SK-N-SH treated with all-trans-retinoic acid at 6 μM for 48 hours (cell line): Measurements from ENCODE around the gene PPIP5K2.

Experiments
- ATAC-seq: fragments of 200-7000 bp; cut with Tn5 transposase; 3 replicates; pipeline ENCODE4 v1.9.1; 2020; ENCODE audit warnings: mild to moderate bottlenecking, moderate library complexity
- ARNTL ChIP-seq: fragments of 450-650 bp; formaldehyde crosslinking; IDR thresholded peaks from 2 replicates; pipeline ENCODE4 v1.5.0; 2020; ENCODE audit warnings: low read depth, mild to moderate bottlenecking, moderate library complexity, borderline replicate concordance
- BACH2 ChIP-seq: fragments of 250-450 bp; sonication (Bioruptor Pico); IDR thresholded peaks from 2 replicates; pipeline ENCODE4 v1.9.0; 2021; ENCODE audit warnings: mild to moderate bottlenecking, borderline replicate concordance
- CSDC2 ChIP-seq: fragments of 250-450 bp; sonication (Bioruptor Pico); IDR thresholded peaks from 2 replicates; pipeline ENCODE4 v1.5.0; 2020; ENCODE audit warnings: mild to moderate bottlenecking, moderate library complexity
- ESRRG ChIP-seq: fragments of 250-450 bp; sonication (Bioruptor Pico); IDR thresholded peaks from 2 replicates; pipeline ENCODE4 v1.6.1; 2021; ENCODE audit warnings: mild to moderate bottlenecking
- GLIS3 ChIP-seq: fragments of 250-450 bp; sonication (Bioruptor Pico); IDR thresholded peaks from 2 replicates; pipeline ENCODE4 v1.5.0; 2020; ENCODE audit warnings: mild to moderate bottlenecking, moderate library complexity
- ISL1 ChIP-seq: fragments of 250-450 bp; sonication (Bioruptor Pico); IDR thresholded peaks from 2 replicates; pipeline ENCODE4 v2.1.2; 2022; ENCODE audit warnings: mild to moderate bottlenecking, moderate library complexity
- OSR1 ChIP-seq: fragments of 250-450 bp; sonication (Bioruptor Pico); IDR thresholded peaks from 2 replicates; pipeline ENCODE4 v1.8.0; 2022; ENCODE audit warnings: moderate library complexity, mild to moderate bottlenecking, inconsistent platforms
- PPARA ChIP-seq: fragments of 250-450 bp; sonication (Bioruptor Pico); IDR thresholded peaks from 2 replicates; pipeline ENCODE4 v1.5.0; 2020; ENCODE audit warnings: mild to moderate bottlenecking, borderline replicate concordance
- RARB ChIP-seq: fragments of 250-450 bp; sonication (Bioruptor Pico); IDR thresholded peaks from 2 replicates; pipeline ENCODE4 v1.8.0; 2021; ENCODE audit warnings: mild to moderate bottlenecking, moderate library complexity
- SNAI2 ChIP-seq: fragments of 250-450 bp; sonication (Bioruptor Pico); IDR thresholded peaks from 2 replicates; pipeline ENCODE4 v1.5.0; 2020; ENCODE audit warnings: mild to moderate bottlenecking, moderate library complexity
- TCF4 ChIP-seq: fragments of 250-450 bp; sonication (Bioruptor Pico); IDR thresholded peaks from 2 replicates; pipeline ENCODE4 v1.8.0; 2021; ENCODE audit warnings: mild to moderate bottlenecking, moderate library complexity, borderline replicate concordance
- TOX ChIP-seq: fragments of 250-450 bp; sonication (Bioruptor Pico); IDR thresholded peaks from 2 replicates; pipeline ENCODE4 v1.8.0; 2021; ENCODE audit warnings: mild to moderate bottlenecking, moderate library complexity, borderline replicate concordance
- ZFP3 ChIP-seq: fragments of 250-450 bp; sonication (Bioruptor Pico); IDR thresholded peaks from 2 replicates; pipeline ENCODE4 v1.5.0; 2020; ENCODE audit warnings: mild to moderate bottlenecking, moderate library complexity
- ZFP30 ChIP-seq: fragments of 450-650 bp; formaldehyde crosslinking; IDR thresholded peaks from 2 replicates; pipeline ENCODE4 v1.5.0; 2022; ENCODE audit warnings: mild to moderate bottlenecking, moderate library complexity
- ZNF565 ChIP-seq: fragments of 450-650 bp; formaldehyde crosslinking; conservative IDR thresholded peaks from 2 replicates; pipeline ENCODE4 v1.5.0; 2020; ENCODE audit warnings: low read depth, mild to moderate bottlenecking, moderate library complexity
- ZNF70 ChIP-seq: fragments of 450-650 bp; formaldehyde crosslinking; IDR thresholded peaks from 2 replicates; pipeline ENCODE4 v1.5.0; 2020; ENCODE audit warnings: mild to moderate bottlenecking, moderate library complexity
- ZNF8 ChIP-seq: fragments of 450-650 bp; formaldehyde crosslinking; IDR thresholded peaks from 2 replicates; pipeline ENCODE4 v1.5.0; 2020; ENCODE audit warnings: mild to moderate bottlenecking, moderate library complexity
- TF ChIP-seq, protein P1 (sequence below): fragments of 250-450 bp; sonication (Bioruptor Pico); IDR thresholded peaks from 2 replicates; pipeline ENCODE4 v1.5.1; 2021; ENCODE audit warnings: mild to moderate bottlenecking, moderate library complexity
- TF ChIP-seq, protein P2 (sequence below): fragments of 250-450 bp; sonication (Bioruptor Pico); IDR thresholded peaks from 2 replicates; pipeline ENCODE4 v1.8.0; 2021; ENCODE audit warnings: low read depth, mild to moderate bottlenecking, moderate library complexity, borderline replicate concordance
- TF ChIP-seq, protein P3 (sequence below): fragments of 250-450 bp; sonication (Bioruptor Pico); IDR thresholded peaks from 2 replicates; pipeline ENCODE4 v1.5.1; 2020; ENCODE audit warnings: low read depth, mild to moderate bottlenecking, moderate library complexity
- TF ChIP-seq, protein P4 (sequence below): fragments of 250-450 bp; sonication (Bioruptor Pico); IDR thresholded peaks from 2 replicates; pipeline ENCODE4 v1.8.0; 2020; ENCODE audit warnings: mild to moderate bottlenecking, moderate library complexity, borderline replicate concordance
- TF ChIP-seq, protein P5 (sequence below): fragments of 250-450 bp; sonication (Bioruptor Pico); IDR thresholded peaks from 2 replicates; pipeline ENCODE4 v1.5.0; 2020; ENCODE audit warnings: mild to moderate bottlenecking, moderate library complexity

The PPIP5K2 gene

DNA sequence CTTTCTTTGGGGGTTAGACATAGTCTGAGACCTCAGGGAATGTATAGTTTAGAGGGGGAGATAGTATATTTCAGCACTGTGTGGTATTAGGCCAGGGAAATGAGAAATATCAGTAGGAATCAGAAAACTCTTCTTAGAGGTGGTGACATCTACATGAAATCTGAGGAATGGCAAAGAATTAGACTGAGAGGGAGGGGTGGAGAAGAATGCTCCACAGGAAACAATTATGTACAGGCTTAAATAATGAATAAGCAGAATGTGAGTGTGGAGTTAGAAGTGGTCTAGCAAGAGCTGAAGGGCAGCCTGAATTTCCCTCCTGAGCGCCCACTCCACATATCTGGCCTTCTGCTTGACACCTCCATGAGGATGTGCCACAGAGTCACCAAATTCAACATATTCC lies 134.8 kb downstream of the PPIP5K2 start:
- ATAC-seq, result no peak
- no peak for TF ChIP-seq SNAI2 (CRISPR knock-in tag)
- TF ChIP-seq, protein P1, sequence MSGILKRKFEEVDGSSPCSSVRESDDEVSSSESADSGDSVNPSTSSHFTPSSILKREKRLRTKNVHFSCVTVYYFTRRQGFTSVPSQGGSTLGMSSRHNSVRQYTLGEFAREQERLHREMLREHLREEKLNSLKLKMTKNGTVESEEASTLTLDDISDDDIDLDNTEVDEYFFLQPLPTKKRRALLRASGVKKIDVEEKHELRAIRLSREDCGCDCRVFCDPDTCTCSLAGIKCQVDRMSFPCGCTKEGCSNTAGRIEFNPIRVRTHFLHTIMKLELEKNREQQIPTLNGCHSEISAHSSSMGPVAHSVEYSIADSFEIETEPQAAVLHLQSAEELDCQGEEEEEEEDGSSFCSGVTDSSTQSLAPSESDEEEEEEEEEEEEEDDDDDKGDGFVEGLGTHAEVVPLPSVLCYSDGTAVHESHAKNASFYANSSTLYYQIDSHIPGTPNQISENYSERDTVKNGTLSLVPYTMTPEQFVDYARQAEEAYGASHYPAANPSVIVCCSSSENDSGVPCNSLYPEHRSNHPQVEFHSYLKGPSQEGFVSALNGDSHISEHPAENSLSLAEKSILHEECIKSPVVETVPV (CRISPR knock-in tag), result no peak
- no peak for TF ChIP-seq ARNTL (CRISPR knock-in tag)
- TF ChIP-seq ZNF70 (CRISPR knock-in tag), result no peak
- no peak for TF ChIP-seq TCF4
- TF ChIP-seq ISL1 (CRISPR knock-in tag), result no peak
- no peak for TF ChIP-seq PPARA (CRISPR knock-in tag)
- no peak for TF ChIP-seq BACH2 (CRISPR knock-in tag)
- TF ChIP-seq ESRRG, result no peak
- no peak for TF ChIP-seq ZNF8 (CRISPR knock-in tag)
- TF ChIP-seq, protein P2, sequence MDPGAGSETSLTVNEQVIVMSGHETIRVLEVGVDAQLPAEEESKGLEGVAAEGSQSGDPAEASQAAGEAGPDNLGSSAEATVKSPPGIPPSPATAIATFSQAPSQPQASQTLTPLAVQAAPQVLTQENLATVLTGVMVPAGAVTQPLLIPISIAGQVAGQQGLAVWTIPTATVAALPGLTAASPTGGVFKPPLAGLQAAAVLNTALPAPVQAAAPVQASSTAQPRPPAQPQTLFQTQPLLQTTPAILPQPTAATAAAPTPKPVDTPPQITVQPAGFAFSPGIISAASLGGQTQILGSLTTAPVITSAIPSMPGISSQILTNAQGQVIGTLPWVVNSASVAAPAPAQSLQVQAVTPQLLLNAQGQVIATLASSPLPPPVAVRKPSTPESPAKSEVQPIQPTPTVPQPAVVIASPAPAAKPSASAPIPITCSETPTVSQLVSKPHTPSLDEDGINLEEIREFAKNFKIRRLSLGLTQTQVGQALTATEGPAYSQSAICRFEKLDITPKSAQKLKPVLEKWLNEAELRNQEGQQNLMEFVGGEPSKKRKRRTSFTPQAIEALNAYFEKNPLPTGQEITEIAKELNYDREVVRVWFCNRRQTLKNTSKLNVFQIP, result no peak
- TF ChIP-seq RARB, result no peak
- TF ChIP-seq ZNF565 (CRISPR knock-in tag), result no peak

DNA sequence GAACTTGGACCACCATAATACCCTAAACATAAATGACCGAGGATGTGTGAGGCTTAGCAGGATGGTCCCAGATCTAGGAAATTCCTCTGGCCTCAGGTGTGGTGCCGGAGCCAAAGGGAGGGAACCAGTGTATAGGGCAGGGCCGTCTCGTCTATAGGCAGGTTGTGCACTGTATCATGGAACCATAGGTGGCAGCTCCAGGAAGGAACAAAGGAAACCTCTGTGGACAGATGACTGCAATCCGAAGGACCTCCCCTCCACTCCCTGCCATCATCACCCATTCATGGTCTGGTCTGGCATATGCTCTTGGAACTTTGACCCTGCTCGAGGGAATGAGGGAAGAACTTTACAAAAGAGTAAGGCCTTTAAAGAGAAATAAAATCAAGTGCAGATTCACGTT lies 135.6 kb downstream of the PPIP5K2 start:
- no peak for TF ChIP-seq GLIS3 (CRISPR knock-in tag)
- TF ChIP-seq, protein P1 (CRISPR knock-in tag), result no peak
- TF ChIP-seq ZFP30, result no peak
- TF ChIP-seq, protein P3, sequence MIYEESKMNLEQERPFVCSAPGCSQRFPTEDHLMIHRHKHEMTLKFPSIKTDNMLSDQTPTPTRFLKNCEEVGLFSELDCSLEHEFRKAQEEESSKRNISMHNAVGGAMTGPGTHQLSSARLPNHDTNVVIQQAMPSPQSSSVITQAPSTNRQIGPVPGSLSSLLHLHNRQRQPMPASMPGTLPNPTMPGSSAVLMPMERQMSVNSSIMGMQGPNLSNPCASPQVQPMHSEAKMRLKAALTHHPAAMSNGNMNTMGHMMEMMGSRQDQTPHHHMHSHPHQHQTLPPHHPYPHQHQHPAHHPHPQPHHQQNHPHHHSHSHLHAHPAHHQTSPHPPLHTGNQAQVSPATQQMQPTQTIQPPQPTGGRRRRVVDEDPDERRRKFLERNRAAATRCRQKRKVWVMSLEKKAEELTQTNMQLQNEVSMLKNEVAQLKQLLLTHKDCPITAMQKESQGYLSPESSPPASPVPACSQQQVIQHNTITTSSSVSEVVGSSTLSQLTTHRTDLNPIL (CRISPR knock-in tag), result no peak
- TF ChIP-seq ARNTL (CRISPR knock-in tag), result no peak
- no peak for TF ChIP-seq PPARA (CRISPR knock-in tag)
- TF ChIP-seq, protein P2, result no peak
- TF ChIP-seq RARB, result no peak
- no peak for TF ChIP-seq ISL1 (CRISPR knock-in tag)
- no peak for TF ChIP-seq TOX (CRISPR knock-in tag)
- no peak for TF ChIP-seq ZNF8 (CRISPR knock-in tag)
- TF ChIP-seq ZNF70 (CRISPR knock-in tag), result no peak
- TF ChIP-seq ZNF565 (CRISPR knock-in tag), result no peak
- no peak for TF ChIP-seq OSR1 (CRISPR knock-in tag)
- TF ChIP-seq, protein P4, sequence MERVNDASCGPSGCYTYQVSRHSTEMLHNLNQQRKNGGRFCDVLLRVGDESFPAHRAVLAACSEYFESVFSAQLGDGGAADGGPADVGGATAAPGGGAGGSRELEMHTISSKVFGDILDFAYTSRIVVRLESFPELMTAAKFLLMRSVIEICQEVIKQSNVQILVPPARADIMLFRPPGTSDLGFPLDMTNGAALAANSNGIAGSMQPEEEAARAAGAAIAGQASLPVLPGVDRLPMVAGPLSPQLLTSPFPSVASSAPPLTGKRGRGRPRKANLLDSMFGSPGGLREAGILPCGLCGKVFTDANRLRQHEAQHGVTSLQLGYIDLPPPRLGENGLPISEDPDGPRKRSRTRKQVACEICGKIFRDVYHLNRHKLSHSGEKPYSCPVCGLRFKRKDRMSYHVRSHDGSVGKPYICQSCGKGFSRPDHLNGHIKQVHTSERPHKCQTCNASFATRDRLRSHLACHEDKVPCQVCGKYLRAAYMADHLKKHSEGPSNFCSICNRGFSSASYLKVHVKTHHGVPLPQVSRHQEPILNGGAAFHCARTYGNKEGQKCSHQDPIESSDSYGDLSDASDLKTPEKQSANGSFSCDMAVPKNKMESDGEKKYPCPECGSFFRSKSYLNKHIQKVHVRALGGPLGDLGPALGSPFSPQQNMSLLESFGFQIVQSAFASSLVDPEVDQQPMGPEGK (CRISPR knock-in tag), result no peak
- TF ChIP-seq, protein P5, sequence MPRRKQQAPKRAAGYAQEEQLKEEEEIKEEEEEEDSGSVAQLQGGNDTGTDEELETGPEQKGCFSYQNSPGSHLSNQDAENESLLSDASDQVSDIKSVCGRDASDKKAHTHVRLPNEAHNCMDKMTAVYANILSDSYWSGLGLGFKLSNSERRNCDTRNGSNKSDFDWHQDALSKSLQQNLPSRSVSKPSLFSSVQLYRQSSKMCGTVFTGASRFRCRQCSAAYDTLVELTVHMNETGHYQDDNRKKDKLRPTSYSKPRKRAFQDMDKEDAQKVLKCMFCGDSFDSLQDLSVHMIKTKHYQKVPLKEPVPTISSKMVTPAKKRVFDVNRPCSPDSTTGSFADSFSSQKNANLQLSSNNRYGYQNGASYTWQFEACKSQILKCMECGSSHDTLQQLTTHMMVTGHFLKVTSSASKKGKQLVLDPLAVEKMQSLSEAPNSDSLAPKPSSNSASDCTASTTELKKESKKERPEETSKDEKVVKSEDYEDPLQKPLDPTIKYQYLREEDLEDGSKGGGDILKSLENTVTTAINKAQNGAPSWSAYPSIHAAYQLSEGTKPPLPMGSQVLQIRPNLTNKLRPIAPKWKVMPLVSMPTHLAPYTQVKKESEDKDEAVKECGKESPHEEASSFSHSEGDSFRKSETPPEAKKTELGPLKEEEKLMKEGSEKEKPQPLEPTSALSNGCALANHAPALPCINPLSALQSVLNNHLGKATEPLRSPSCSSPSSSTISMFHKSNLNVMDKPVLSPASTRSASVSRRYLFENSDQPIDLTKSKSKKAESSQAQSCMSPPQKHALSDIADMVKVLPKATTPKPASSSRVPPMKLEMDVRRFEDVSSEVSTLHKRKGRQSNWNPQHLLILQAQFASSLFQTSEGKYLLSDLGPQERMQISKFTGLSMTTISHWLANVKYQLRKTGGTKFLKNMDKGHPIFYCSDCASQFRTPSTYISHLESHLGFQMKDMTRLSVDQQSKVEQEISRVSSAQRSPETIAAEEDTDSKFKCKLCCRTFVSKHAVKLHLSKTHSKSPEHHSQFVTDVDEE (CRISPR knock-in tag), result no peak
- TF ChIP-seq ZFP3 (CRISPR knock-in tag), result no peak
- TF ChIP-seq CSDC2 (CRISPR knock-in tag), result no peak
- ATAC-seq, result no peak
